Right cardiac atrium (tissue), 5 donors: ENCODE data around the gene PLOD3. TPM values are rescaled to one million over a fixed set of nuclear protein-coding genes. Genes with fewer than 3 reads are reported as not detected.
A peak's percentile ranks its signal among the peaks of the same experiment; 100 is the strongest.
"Not testable (repeated sequence)": the region's sequence is repeated elsewhere in the genome, so short reads cannot be mapped to it uniquely, and the experiment has no call there.

Experiments
- ATAC-seq, 2 donors: fragments of 200-7000 bp; cut with Tn5 transposase; one replicate each; pipeline versions ENCODE4 v1.8.0 to v1.9.1; 2020; ENCODE audit warnings: moderate library complexity in 2 of 2, mild to moderate bottlenecking in 1 of 2
- DNase-seq, 3 donors: peaks; one replicate each; pipeline ENCODE4 v3.0.0-alpha.2; 2020
- H3K27ac ChIP-seq: one replicate; pipeline ENCODE4 v1.5.1; 2013; ENCODE audit warnings: mild to moderate bottlenecking, low read length, control low read depth, moderate library complexity
- H3K27me3 ChIP-seq: one replicate; pipeline ENCODE4 v1.6.1; 2013; ENCODE audit not compliant: control insufficient read depth, insufficient read depth
- H3K4me1 ChIP-seq: one replicate; pipeline ENCODE4 v1.6.1; 2013; ENCODE audit warnings: low read length; ENCODE audit not compliant: control insufficient read depth, insufficient read depth
- H3K4me3 ChIP-seq: one replicate; pipeline ENCODE4 v1.5.1; 2013; ENCODE audit warnings: low read length, control low read depth
- H3K9me3 ChIP-seq: one replicate; pipeline ENCODE4 v1.6.1; 2013; ENCODE audit warnings: low read length; ENCODE audit not compliant: control insufficient read depth
- WGBS: extraction: QIAGEN DNeasy Blood & Tissue Kit; methylation state at CpG from one replicate; pipeline ENCODE4 v1.1.7; 2013; 5-methylcytosine and 5-hydroxymethylcytosine counted together
- intact Hi-C, 4 donors: fragments of 100-400 bp; cut with DNase I; formaldehyde crosslinking; loops; one replicate each; pipeline versions ENCODE4 v1.11.0 to v1.14.0; 2022 to 2023
- long read RNA-seq, 4 donors: library from polyadenylated mRNA; unstranded; transcript quantifications; one replicate each; pipeline ENCODE4 v2.0.0, GENCODE V29; 2020 to 2021
- polyA plus RNA-seq: library from polyadenylated mRNA; stranded (reverse); fragments of 200-250 nt; gene quantifications from one replicate; pipeline ENCODE4 v1.2.3, GENCODE V29; 2013
- total RNA-seq, 4 donors: library from RNA; stranded (reverse); fragmentation: NEBNext Ultra II Directional; extraction: Animal tissue kit (Norgen Biotek cat#: 25700); gene quantifications; one replicate each; pipeline ENCODE4 v1.2.1, GENCODE V29; 2021
- donor health status: healthy with polysubstance abuse.
- donor health status: DM: no; HTN: yes; CAD: no.
- donor health status: DM: no; HTN: no; CAD: no.
- donor health status: DM: no; HTN: yes; CAD: no; lungs with severe emphysema.
- donor health status: DM: yes; HTN: yes; CAD: no.

Gene PLOD3, protein sequence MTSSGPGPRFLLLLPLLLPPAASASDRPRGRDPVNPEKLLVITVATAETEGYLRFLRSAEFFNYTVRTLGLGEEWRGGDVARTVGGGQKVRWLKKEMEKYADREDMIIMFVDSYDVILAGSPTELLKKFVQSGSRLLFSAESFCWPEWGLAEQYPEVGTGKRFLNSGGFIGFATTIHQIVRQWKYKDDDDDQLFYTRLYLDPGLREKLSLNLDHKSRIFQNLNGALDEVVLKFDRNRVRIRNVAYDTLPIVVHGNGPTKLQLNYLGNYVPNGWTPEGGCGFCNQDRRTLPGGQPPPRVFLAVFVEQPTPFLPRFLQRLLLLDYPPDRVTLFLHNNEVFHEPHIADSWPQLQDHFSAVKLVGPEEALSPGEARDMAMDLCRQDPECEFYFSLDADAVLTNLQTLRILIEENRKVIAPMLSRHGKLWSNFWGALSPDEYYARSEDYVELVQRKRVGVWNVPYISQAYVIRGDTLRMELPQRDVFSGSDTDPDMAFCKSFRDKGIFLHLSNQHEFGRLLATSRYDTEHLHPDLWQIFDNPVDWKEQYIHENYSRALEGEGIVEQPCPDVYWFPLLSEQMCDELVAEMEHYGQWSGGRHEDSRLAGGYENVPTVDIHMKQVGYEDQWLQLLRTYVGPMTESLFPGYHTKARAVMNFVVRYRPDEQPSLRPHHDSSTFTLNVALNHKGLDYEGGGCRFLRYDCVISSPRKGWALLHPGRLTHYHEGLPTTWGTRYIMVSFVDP
- total RNA-seq (10 to 100 TPM; 34.8 to 52.8 (median 44.0) TPM), polyA plus RNA-seq (31.2 TPM)
- long read RNA-seq, donor 1, transcript PLOD3-201 (19 exons, 2,920 nt): major isoform, 25 of 72 reads
- long read RNA-seq, donor 1, partial matches to known transcripts: 42 of 72 reads
- long read RNA-seq, donor 1, other reads (novel, unspliced or antisense): 5 of 72 reads
- long read RNA-seq, donor 2, transcript PLOD3-201 (19 exons, 2,920 nt): major isoform, 29 of 45 reads
- long read RNA-seq, donor 2, partial matches to known transcripts: 12 of 45 reads
- long read RNA-seq, donor 2, other reads (novel, unspliced or antisense): 4 of 45 reads
- long read RNA-seq, donor 3, transcript PLOD3-201 (19 exons, 2,920 nt): major isoform, 52 of 106 reads
- long read RNA-seq, donor 3, partial matches to known transcripts: 38 of 106 reads
- long read RNA-seq, donor 3, other reads (novel, unspliced or antisense): 16 of 106 reads
- long read RNA-seq, donor 4, transcript PLOD3-201 (19 exons, 2,920 nt): major isoform, 14 of 29 reads
- long read RNA-seq, donor 4, partial matches to known transcripts: 12 of 29 reads
- long read RNA-seq, donor 4, other reads (novel, unspliced or antisense): 3 of 29 reads

DNA sequence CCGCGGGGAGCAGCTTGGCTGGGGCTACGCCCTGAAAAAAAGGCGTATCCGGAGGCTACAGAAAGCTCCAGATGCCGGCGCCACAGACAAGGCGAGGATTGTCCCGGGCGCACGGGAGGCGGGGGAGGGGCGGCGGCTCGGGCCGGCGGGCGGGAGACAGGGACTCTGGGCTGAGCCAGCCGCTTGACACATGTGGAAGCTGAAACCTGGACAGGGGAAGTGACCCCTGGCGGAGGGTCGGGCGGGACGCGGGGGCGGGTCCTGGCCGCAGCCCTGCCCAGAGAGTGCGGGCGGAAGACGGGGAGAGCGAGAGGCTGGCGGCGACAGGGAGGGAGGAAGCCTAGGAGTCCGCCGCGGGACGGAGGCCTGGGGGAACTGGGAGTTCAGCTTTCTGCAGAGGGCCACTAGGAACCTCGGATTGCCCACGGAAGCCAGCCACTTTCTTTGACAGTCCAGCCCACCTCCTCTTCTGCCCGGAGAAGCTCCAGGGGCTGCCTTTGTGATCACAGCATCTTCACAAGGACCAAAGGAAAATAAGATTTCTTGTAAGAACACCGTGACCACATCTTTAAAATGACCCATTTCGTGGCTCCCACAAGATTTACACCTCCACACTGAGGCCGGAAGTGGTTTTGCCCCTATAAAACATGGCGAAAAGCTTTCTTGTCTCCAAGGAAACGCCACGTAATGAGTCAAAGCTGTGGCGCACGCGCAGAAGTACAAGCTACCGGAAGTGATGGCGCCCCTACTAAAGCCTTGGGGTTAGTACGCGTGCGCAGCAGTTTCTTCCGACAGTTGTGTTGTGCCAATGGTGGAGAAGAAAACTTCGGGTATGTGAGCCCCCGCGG is at the start of gene PLOD3, which contains the start of gene ZNHIT1:
Gene PLOD3 (minus strand): TSS at position 194 of the 848 bp plus-strand sequence. CDS start 307 bp downstream, outside the sequence.
Gene ZNHIT1 (plus strand): TSS at position 778 of the 848 bp plus-strand sequence. CDS start 31 bp downstream, at position 809.
- DNase-seq (peak; percentile 97 to 99 (median 98)), ATAC-seq (peak; percentile 95 to 96)
- intact Hi-C loops: loop anchor here in 1 of 4 donors (5.0 kb wide), 1 partner anchor 35 kb away; no protein-coding TSS in a partner anchor
- Histone ChIP-seq H3K27me3 (no peaks in the 10 kb centered on the region), H3K9me3 (no peaks in the 10 kb centered on the region), H3K27ac (peak within 1 kb of the TSS; percentile 86), H3K4me3 (peak within 1 kb of the TSS; percentile 76), H3K4me1 (peaks cover 2% of the 10 kb centered on the region)
- WGBS: under 1% methylated on average over 57 of the region's 57 CpGs

DNA sequence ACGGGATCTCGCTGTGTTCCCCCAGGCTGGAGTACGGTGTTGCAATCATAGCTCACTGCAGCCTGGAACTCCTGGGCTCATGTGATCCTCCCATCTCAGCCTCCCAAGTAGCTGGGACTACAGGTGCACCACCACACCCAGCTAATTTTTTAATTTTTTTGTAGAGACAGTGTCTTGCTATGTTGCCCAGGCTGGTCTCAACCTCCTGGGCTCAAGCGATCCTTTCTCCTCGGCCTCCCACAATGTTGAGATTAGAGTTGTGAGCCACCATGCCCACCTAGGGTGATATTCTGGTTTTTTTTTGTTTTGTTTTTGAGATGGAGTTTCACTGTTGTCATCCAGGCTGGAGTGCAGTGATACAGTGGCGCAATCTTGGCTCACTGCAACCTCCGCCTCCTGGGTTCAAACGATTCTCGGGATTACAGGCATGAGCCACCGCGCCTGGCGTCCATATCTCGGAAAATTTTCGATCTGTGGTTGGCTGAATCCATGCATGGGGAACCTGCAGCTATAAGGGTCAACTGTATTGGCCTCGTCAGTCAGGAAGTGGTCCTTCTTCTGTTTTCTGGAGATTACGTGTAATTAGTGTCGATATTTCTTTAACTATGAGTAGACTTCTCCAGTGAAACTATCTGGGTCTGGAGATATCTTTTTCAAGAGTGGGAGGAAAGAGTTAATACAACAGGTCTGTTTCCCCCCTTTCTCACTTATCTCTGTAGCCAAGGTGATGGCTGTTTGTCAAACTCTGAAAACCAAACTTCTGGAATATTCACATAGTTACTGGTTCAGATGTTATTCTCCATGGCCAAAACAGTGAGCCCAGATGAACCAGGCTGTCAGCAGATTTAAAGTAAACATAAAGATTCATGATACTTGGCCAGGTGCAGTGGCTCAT is 48.5 kb upstream of the PLOD3 start:
- ATAC-seq (no peak), DNase-seq (no peak)
- H3K4me1 ChIP-seq: no peaks in the 10 kb centered on the region
- intact Hi-C loops: no loop called here
- H3K27ac ChIP-seq: no peak overlapping the region
- H3K4me3 ChIP-seq: no peak overlapping the region
- WGBS: 59% methylated on average over 17 of the region's 17 CpGs
- H3K27me3 ChIP-seq: no peaks in the 10 kb centered on the region
- no peaks in the 10 kb centered on the region for H3K9me3 ChIP-seq

DNA sequence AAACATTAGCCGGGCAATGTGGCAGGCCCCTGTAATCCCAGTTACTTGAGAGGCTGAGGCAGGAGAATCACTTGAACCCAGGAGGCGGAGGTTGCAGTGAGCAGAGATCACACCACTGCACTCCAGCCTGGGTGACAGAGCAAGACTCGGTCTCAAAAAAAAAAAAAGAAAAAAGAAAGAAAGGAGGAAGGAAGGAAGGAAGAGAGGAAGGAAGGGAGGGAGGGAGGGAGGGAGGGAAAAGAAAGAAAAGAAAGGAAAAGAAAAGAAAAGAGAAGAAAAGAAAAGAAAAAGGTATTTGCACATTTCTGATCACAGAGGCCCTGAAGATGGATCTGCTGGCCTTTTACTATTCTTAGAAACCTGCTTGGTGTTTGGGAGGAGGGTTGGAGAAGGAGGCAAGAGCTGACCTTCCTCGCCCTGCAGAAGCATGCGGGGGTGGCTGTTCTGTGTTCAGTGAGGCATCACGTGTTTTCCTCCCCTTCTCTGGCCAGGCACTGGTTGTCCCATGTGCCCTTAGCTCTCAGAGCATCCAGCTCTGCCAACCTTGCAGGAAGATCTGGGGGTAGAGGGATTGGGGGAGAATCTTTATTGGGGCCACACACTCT is 46.8 kb upstream of the PLOD3 start:
- 40% methylated on average over 6 of the region's 6 CpGs for WGBS
- H3K4me1 ChIP-seq, DNase-seq, H3K4me3 ChIP-seq, H3K27me3 ChIP-seq, H3K9me3 ChIP-seq, intact Hi-C loops, H3K27ac ChIP-seq: not testable (repeated sequence)
- ATAC-seq: peak; percentile 31 to 37

DNA sequence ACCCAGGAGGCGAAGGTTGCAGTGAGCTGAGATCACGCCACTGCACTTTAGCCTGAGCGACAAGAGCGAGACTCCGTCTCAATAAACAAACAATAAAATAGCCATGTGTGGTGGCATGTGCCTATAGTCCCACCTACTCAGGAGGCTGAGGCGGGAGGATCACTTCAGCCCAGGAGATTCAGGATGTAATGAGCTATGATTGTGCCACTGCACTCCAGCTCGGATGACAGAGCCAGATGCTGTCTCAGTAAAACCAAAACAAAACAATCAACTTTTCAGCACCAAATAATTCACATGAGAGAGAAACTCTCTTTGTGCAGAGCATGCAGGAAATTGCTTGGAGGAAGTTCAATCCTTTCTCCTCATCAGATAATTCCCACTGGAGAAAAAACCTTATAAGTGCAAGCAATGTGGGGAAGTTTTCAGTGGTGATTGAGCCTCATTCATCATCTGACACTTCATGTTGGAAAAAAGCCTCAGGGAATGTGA is 40.9 kb upstream of the PLOD3 start:
- DNase-seq (no peak), ATAC-seq (no peak)
- Histone ChIP-seq H3K9me3 (no peaks in the 10 kb centered on the region), H3K4me1 (no peaks in the 10 kb centered on the region), H3K27me3 (no peaks in the 10 kb centered on the region), H3K27ac (no peak overlapping the region), H3K4me3 (no peak overlapping the region)
- WGBS: 57% methylated on average over 7 of the region's 7 CpGs
- intact Hi-C loops: no loop called here

DNA sequence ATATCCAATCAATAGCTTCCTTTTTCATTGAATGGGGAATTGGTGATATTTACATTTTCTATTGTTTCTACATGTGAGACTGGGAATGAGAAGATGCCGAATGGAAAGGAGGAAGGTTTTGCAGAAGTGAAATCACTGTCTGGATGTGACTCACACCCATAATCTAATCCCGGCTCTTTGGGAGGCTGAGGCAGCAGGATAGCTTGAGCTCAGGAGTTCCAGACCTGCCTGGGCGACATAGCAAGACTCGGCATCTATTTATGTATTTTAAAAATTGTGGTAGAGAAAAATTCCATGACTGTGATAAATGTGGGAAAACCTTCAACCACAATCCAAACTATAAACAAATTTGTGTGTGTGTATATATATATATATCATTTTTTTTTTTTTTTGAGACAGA is 38.4 kb upstream of the PLOD3 start:
- no peak overlapping the region for H3K4me3 ChIP-seq
- peaks cover 4% of the 10 kb centered on the region for H3K4me1 ChIP-seq
- no peak overlapping the region for H3K27ac ChIP-seq
- no peaks in the 10 kb centered on the region for H3K9me3 ChIP-seq
- DNase-seq: no peak
- WGBS: 73% methylated on average over 4 of the region's 4 CpGs
- ATAC-seq: no peak
- intact Hi-C loops: no loop called here
- H3K27me3 ChIP-seq: no peaks in the 10 kb centered on the region

DNA sequence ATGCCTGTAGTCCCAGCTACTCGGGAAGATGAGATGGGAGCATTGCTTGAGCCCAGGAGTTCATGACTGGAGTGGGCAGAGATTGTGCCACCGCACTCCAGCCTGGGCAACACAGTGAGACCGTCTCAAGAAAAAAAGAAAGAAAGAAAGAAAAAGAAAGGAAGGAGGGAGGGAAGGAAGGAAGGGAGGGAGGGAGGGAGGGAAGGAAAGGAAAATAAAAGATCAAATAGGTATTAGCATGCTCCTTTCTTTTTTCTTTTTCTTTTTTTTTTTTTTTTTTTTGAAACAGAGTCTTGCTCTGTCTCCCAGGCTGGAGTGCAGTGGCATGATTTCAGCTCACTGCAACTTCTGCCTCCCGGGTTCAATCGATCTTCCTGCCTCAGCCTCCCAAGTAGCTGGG is 35.8 kb upstream of the PLOD3 start:
- H3K27ac ChIP-seq, ATAC-seq, H3K4me1 ChIP-seq, H3K4me3 ChIP-seq, H3K9me3 ChIP-seq, H3K27me3 ChIP-seq, DNase-seq: not testable (repeated sequence)
- WGBS: 81% methylated on average over 5 of the region's 5 CpGs
- intact Hi-C loops: loop anchor here in 1 of 4 donors (5.0 kb wide), 1 partner anchor 36 kb away; the partner anchor contains the start of genes PLOD3 and ZNHIT1

DNA sequence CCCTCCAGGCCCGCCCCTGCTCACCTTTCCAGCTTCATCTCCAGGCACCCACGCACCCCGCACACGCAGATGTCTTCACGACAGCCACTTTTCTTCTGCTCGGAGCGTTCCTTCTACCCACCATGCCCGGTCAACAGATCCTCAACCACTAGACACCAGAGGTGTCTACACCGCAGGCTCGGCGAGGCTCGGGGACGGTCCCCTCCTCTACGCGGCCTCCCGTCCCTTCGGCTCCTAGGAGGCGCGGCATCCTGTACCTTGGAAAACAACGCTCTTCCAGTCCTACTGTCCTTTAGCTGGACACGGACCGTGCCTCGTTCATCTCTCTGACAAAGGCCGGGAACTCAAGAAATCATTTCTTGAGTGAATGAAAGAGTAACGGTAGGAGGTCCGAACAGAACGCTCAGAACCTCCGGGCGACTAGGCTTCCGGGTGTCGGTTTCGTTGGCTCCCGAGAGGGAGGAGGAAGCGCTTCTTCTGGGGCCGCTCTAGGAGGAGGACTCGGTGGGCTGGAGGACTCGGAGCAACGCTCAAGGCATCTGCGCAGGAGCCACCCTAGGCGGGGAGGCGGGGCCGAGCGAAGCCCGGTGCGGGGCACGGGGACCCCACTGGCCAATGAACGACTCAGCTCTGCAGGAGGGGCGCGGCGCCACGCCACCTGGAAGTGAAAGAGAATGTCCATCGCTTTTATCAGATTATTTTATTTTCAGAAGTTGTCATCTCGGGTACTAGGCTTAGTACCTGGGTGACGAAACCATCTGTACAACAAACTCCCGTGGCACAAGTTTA is 34.7 kb upstream of the PLOD3 start:
- H3K4me1 ChIP-seq: peaks cover 4% of the 10 kb centered on the region
- H3K9me3 ChIP-seq: no peaks in the 10 kb centered on the region
- peak; percentile 100 for ATAC-seq
- peak; percentile 99 to 100 (median 100) for DNase-seq
- peak overlapping the region; percentile 8 for H3K27ac ChIP-seq
- H3K4me3 ChIP-seq: peak overlapping the region; percentile 91
- under 1% methylated on average over 55 of the region's 55 CpGs for WGBS
- no peaks in the 10 kb centered on the region for H3K27me3 ChIP-seq
- intact Hi-C loops: loop anchor here in 1 of 4 donors (5.0 kb wide), 1 partner anchor 35 kb away; the partner anchor contains the start of genes PLOD3 and ZNHIT1

DNA sequence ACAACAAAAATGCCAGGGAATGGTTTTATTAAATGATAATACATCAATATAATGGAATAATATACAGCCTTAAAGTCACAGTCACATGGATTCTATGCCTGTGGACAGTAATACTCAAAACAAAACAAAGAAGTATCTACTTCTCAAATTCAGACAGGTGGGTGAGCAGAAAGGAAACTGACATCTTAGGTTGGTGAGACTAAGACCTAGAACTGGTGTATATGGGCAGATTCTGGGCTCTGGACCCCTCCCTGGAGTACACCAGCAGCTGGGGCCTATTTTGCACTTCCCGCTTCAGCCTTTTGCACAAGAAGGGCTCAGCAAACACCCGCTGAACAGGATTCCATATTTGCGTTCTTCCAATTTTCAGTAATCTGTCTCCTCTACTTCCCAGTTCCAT is 32.9 kb upstream of the PLOD3 start:
- Histone ChIP-seq H3K4me3 (no peak overlapping the region), H3K27ac (no peak overlapping the region), H3K4me1 (peaks cover 4% of the 10 kb centered on the region), H3K27me3 (no peaks in the 10 kb centered on the region), H3K9me3 (no peaks in the 10 kb centered on the region)
- intact Hi-C loops: loop anchor here in 1 of 4 donors (5.0 kb wide), 1 partner anchor 33 kb away; the partner anchor contains the start of genes PLOD3 and ZNHIT1
- ATAC-seq: no peak
- WGBS: 92% methylated on average over 3 of the region's 3 CpGs
- DNase-seq: no peak
